HUES6 (cell line): Measurements from ENCODE around the gene ANKRD39.

Experiments
- H3K27ac ChIP-seq: 2 replicates; pipeline ENCODE4 v1.7.0; 2013; ENCODE audit warnings: low read depth, mild to moderate bottlenecking, low read length, inconsistent platforms
- H3K27me3 ChIP-seq: 2 replicates; pipeline ENCODE4 v1.6.1; 2013; ENCODE audit warnings: low read length; ENCODE audit not compliant: control insufficient read depth, insufficient read depth
- H3K36me3 ChIP-seq: 2 replicates; pipeline ENCODE4 v1.6.1; 2013; ENCODE audit warnings: low read length; ENCODE audit not compliant: control insufficient read depth, insufficient read depth
- H3K4me1 ChIP-seq: 2 replicates; pipeline ENCODE4 v1.6.1; 2013; ENCODE audit warnings: low read length; ENCODE audit not compliant: control insufficient read depth, insufficient read depth
- H3K4me3 ChIP-seq: 2 replicates; pipeline ENCODE4 v1.5.1; 2013; ENCODE audit warnings: low read depth, low read length
- H3K9ac ChIP-seq: one replicate; pipeline ENCODE4 v1.6.1; 2013; ENCODE audit warnings: mild to moderate bottlenecking, low read length
- H3K9me3 ChIP-seq: 2 replicates; pipeline ENCODE4 v1.6.1; 2013; ENCODE audit warnings: low read depth, low read length; ENCODE audit not compliant: control insufficient read depth, insufficient read depth

The ANKRD39 gene

GRCh38 chr2:96804986-96805385 lies 52.8 kb downstream of the ANKRD39 start:
- no peak overlapping the region for H3K9ac ChIP-seq
- H3K27ac ChIP-seq: no peak overlapping the region
- peaks cover 3% of the 10 kb centered on the region; the same call in 1 of the 2 replicates for H3K4me1 ChIP-seq
- no peaks in the 10 kb centered on the region for H3K9me3 ChIP-seq
- peaks cover 10% of the 10 kb centered on the region for H3K36me3 ChIP-seq
- no peaks in the 10 kb centered on the region for H3K27me3 ChIP-seq
- no peak overlapping the region for H3K4me3 ChIP-seq

GRCh38 chr2:96802721-96803120 lies 55.1 kb downstream of the ANKRD39 start:
- Histone ChIP-seq H3K9me3 (no peaks in the 10 kb centered on the region), H3K4me1 (peaks cover 3% of the 10 kb centered on the region; the same call in 1 of the 2 replicates), H3K27ac (no peak overlapping the region), H3K36me3 (peaks cover 15% of the 10 kb centered on the region), H3K27me3 (no peaks in the 10 kb centered on the region), H3K9ac (no peak overlapping the region), H3K4me3 (no peak overlapping the region)

GRCh38 chr2:96801786-96802595 lies 55.8 kb downstream of the ANKRD39 start:
- peaks cover 3% of the 10 kb centered on the region; the same call in 1 of the 2 replicates for H3K4me1 ChIP-seq
- H3K4me3 ChIP-seq: no peak overlapping the region
- no peak overlapping the region; the same call in 1 of the 2 replicates for H3K27ac ChIP-seq
- H3K9me3 ChIP-seq: no peaks in the 10 kb centered on the region
- H3K9ac ChIP-seq: no peak overlapping the region
- peaks cover 15% of the 10 kb centered on the region for H3K36me3 ChIP-seq
- no peaks in the 10 kb centered on the region for H3K27me3 ChIP-seq

GRCh38 chr2:96801005-96801785 lies 56.6 kb downstream of the ANKRD39 start:
- Histone ChIP-seq H3K4me3 (no peak overlapping the region), H3K9ac (no peak overlapping the region), H3K36me3 (peaks cover 15% of the 10 kb centered on the region), H3K9me3 (no peaks in the 10 kb centered on the region), H3K4me1 (peaks cover 3% of the 10 kb centered on the region; the same call in 1 of the 2 replicates), H3K27me3 (no peaks in the 10 kb centered on the region), H3K27ac (no peak overlapping the region)

GRCh38 chr2:96800061-96801004 lies 57.5 kb downstream of the ANKRD39 start:
- Histone ChIP-seq H3K4me3 (no peak overlapping the region), H3K27me3 (no peaks in the 10 kb centered on the region), H3K9ac (no peak overlapping the region), H3K27ac (no peak overlapping the region), H3K9me3 (no peaks in the 10 kb centered on the region), H3K4me1 (peaks cover 3% of the 10 kb centered on the region; the same call in 1 of the 2 replicates), H3K36me3 (peaks cover 15% of the 10 kb centered on the region)

- Histone ChIP-seq H3K36me3 (peaks cover 15% of the 10 kb centered on the region), H3K27ac (no peak overlapping the region), H3K4me3 (no peak overlapping the region), H3K4me1 (peaks cover 3% of the 10 kb centered on the region; the same call in 1 of the 2 replicates), H3K9ac (no peak overlapping the region), H3K9me3 (no peaks in the 10 kb centered on the region), H3K27me3 (no peaks in the 10 kb centered on the region)
Observed at GRCh38 chr2:96799623-96799935, 58.2 kb downstream of the ANKRD39 start.

- Histone ChIP-seq H3K9me3 (no peaks in the 10 kb centered on the region), H3K4me1 (peaks cover 3% of the 10 kb centered on the region; the same call in 1 of the 2 replicates), H3K27ac (no peak overlapping the region), H3K9ac (no peak overlapping the region), H3K27me3 (no peaks in the 10 kb centered on the region), H3K36me3 (peaks cover 15% of the 10 kb centered on the region), H3K4me3 (no peak overlapping the region)
Observed at GRCh38 chr2:96798733-96799622, 58.8 kb downstream of the ANKRD39 start.
